NCI-H2171 treated with DMSO at 0.1 percent for 48 hours (cell line): ENCODE data around the gene HNF4A.
"Not testable (repeated sequence)": the region's sequence is repeated elsewhere in the genome, so short reads cannot be mapped to it uniquely, and the experiment has no call there.

Experiments
- DNase-seq: peaks from one replicate; lab custom pipeline; 2025; lab: John Stamatoyannopoulos, UW

The HNF4A gene

DNA sequence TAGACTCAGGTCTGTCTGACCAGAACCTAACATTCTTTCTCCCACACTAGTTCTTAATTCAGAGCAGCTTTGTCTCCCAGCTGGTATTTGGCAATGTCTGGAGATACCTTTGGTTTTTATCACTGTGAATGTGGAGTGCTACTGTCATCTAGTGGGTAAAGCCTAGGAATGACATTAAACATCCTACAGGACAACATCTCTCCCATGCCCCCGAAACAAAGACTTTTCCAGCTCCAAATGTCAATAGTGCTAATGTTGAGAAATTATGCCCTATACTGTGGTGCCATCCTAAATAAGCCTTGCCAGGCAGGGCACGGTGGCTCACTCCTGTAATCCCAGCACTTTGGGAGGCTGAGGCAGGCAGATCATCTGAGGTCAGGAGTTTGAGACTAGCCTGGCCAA, 116.0 kb downstream of the HNF4A start:
- no peak for DNase-seq

DNA sequence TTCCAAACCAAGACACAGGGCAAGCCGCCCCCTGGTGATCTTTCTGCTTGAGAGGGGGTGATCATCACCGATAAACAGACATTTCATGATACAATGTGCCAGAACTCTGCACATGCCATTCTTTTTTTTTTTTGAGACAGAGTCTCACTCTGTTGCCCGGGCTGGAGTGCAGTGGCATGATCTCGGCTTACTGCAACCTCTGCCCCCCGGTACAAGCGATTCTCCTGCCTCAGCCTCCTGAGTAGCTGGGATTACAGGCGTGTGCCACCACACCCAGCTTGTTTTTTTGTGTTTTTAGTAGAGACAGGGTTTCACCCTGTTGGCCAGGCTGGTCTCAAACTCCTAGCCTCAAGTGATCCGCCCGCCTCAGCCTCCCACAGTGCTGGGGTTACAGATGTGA, 116.8 kb downstream of the HNF4A start:
- not testable (repeated sequence) for DNase-seq

DNA sequence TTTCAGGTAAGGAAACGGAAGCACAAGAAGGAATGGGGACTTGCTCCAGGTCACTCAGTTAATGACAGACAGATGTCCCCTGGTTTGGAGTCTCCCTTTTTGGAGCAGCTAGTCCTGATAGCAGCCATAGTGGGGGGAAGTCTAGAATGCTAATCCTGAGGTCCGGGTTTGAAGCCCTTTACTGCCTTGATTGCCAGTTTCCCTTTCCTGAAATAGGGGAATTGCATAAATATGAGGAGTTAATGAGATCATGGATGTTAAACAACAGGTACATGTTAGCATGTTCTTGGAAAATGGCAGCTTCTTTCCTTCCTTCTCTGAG, 119.8 kb downstream of the HNF4A start:
- no peak for DNase-seq

DNA sequence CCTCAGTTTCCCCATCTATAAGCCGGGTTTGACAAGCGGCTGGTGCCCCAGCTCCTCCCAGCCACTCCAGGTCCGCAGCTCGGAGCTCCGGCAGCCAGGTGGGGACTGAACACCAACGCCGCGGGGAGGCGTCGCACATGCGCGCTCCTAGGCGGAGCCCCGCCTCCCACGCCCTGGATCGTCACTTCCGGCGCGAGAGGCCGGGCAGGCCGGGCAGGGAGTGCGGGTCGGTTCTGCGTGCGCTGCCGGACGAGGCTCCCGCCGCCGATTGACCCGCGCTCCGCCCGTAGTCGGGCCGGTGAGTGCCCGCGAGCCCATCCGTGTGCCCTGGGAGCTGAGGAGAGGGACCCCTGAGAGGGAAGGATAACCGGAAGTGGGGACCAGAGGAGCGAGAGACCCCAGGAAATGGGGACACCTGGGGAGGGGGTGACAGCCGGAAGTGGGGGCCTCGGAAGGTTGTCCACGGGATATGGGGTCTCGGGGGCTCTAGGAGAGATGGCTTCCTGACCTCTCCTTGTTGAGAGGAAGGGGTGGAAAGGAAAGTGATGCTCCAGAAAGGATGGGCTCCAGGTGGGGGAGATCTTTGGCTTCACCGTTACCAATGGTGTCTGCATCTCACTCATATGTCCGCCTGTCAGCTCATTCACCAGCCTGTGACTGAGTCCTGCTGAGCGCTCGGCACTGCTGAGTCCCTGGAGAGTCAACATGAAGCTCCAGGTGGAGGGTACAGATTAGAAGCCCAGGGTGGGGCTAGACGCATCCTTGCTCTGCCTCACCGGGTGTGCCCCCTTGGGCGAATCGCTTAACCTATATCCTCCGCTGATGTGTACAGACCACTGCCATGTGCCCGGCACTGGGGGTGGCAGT, 120.4 kb downstream of the HNF4A start, which contains the start of gene TTPAL:
Gene TTPAL, plus strand, starts transcription at position 181 of the 867 bp plus-strand sequence. CDS start 4,126 bp downstream, outside the sequence.
- peak; percentile 96 for DNase-seq

DNA sequence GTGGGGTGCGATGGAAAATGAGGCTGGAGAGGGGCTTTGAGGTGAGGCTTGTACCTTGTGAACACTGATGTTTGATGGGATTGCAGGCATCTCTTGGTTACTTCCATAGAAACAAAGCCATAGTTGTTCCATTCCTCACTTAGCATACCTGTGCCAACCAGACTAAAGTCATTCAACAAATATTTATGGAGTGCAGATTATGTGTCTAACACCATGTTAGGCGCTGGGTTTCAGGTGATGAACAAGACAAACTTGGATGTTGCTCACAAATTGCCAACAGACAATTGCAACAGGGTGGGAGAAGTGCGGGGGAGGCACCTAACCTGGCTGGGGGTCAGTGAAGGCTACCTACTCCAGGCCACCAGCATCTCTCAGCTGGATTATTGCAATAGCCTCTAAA, 121.7 kb downstream of the HNF4A start:
- DNase-seq = no peak

DNA sequence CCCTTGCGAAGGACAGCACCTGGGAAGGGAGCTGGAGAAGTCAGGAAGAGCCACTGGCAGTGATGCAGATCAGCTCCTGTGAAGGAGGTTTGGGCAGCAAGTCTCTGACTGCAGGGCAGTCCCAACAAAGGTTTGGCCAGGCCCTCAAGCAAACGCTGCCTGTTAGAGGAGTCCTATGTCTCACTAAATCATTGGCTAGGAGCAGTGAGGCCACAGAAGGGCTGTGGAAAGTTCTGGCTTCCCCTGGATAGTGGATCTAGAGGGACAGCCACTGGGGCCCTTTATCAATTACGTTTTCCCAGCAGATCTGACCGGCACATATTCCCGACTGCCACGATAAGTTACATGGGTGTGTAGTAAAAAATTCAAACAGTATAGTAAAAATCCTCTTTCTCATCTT, 122.7 kb downstream of the HNF4A start:
- DNase-seq = no peak

DNA sequence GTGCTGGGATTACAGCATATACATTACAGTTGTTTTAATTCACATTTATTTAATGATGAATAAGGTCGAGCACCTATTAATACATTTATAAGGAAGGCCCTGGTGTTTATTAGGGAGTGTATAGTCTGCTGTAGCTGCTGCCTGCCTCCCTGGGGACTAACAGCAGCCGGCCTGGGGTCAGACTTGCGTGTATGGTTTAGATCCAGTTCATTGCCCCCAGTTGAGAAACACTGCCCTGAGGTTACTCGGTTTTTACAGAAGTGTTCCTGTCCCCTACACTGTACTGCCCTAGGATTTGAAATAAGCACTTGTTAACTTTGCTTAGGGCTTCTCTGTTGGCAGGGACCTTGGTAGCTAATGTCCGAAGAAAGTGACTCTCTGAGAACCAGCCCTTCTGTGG, 124.1 kb downstream of the HNF4A start:
- no peak for DNase-seq

DNA sequence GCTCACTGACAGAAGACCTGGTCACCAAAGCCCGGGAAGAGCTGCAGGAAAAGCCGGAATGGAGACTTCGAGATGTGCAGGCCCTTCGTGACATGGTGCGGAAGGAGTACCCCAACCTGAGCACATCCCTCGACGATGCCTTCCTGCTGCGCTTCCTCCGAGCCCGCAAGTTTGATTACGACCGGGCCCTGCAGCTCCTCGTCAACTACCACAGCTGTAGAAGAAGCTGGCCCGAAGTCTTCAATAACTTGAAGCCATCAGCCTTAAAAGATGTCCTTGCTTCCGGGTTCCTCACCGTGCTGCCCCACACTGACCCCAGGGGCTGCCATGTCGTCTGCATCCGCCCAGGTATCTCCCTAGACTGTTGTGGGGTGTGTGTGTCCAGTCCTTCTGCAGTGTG, 124.6 kb downstream of the HNF4A start:
- DNase-seq = no peak

DNA sequence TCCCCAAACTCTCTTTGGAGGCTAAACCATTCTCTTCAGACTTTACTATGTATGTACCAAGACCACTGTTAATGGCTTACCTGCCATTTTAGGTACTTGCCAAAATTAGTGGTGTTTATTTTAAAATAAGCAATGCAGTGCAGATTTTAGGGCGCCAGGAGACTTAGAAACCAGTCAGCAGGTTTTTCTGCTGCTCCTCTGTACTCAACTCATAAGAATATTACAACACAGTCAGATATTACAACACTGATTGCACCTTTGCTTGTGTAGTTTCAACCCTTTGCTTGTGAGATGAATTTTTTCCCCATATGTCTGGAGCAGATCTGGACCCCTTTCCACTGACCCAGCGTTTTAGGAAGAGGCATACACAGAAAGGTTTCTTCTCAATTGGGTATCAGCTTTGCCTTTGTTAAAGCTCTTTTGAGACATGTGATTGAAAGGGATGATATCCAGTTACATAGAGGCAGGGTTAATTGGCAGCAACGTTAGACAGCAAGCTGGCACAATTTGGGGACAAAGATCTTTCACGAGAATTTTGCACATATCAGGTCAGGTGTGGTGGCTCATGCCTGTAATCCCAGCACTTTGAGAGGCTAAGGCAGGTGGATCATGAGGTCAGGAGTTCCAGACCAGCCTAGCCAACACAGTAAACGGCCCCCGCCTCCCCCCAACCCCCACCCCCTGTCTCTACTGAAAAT, 126.4 kb downstream of the HNF4A start:
- peak; percentile 86 for DNase-seq

DNA sequence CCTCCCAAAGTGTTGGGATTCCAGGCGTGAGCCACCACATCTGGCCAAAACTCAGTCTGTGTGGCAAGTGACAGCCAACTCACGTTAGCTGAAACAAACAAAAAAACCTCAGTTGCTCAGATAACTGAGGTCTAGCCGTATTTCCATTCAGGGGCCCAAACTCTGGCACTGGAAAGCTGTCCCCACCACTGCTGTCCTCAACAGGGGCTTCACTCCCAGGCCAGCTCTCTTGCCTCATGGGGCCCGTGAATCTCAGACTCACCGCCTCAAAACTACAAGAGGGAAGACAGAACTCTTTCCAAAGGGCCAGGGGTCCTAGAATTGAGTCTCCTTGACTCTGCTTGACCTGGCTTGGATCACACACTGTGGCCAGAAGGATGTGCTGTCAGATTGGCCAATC, 127.6 kb downstream of the HNF4A start:
- no peak for DNase-seq
